Ovary (tissue), 9 donors: ENCODE measurements around the gene PAF1. TPM values are rescaled to one million over a fixed set of nuclear protein-coding genes. Genes with fewer than 3 reads are reported as not detected.

Source experiments
- DNase-seq, 5 donors: peaks; one replicate each; pipeline ENCODE4 v3.0.0-alpha.2; 2019 to 2020
- H3K27ac ChIP-seq, 2 donors: fragments of 200-600 bp; one replicate each; pipeline versions ENCODE4 v1.5.1 to v1.8.0; 2019 to 2022
- H3K27me3 ChIP-seq: fragments of 200-600 bp; one replicate; pipeline ENCODE4 v1.8.0; 2022
- H3K36me3 ChIP-seq: fragments of 200-600 bp; sonication (generic); one replicate; pipeline ENCODE4 v1.5.1; 2019
- H3K4me1 ChIP-seq: one replicate; pipeline ENCODE4 v1.8.1; 2013; ENCODE audit warnings: mild to moderate bottlenecking, moderate library complexity; ENCODE audit not compliant: insufficient read depth
- H3K4me3 ChIP-seq: fragments of 200-600 bp; sonication (generic); one replicate; pipeline ENCODE4 v1.5.1; 2017
- H3K9me3 ChIP-seq, 2 donors: fragments of 200-600 bp in 1 of 2; sonication (generic) in 1 of 2; one replicate each; pipeline versions ENCODE4 v1.5.1 to v1.8.1; 2013 to 2019; ENCODE audit warnings: mild to moderate bottlenecking in 1 of 2, moderate library complexity in 1 of 2
- EP300 ChIP-seq: sonication (generic); formaldehyde crosslinking; IDR thresholded peaks from one replicate; pipeline ENCODE4 v1.6.1; 2017; ENCODE audit warnings: antibody characterized with exemption
- POLR2A ChIP-seq: fragments of 450-650 bp; IDR thresholded peaks from one replicate; pipeline ENCODE4 v1.6.1; 2017; ENCODE audit warnings: antibody characterized with exemption, mild to moderate bottlenecking, moderate library complexity
- WGBS, 3 donors: extraction: QIAGEN DNeasy Blood & Tissue Kit in 1 of 3; methylation state at CpG; one replicate each; pipeline versions ENCODE4 v1.1.5 to v1.1.7; 2013 to 2017; 5-methylcytosine and 5-hydroxymethylcytosine counted together
- intact Hi-C, 4 donors: fragments of 100-400 bp; cut with DNase I; formaldehyde crosslinking; loops; one replicate each; pipeline versions ENCODE4 v1.11.0 to v1.15.1; 2022 to 2023
- polyA plus RNA-seq, 2 donors: library from polyadenylated mRNA; stranded (reverse); fragments of 200-250 nt in 1 of 2; fragments of 350-450 nt in 1 of 2; fragmentation: Illumina TruSeq in 1 of 2; extraction: RNeasy Lipid Tissue Mini Kit (QIAGEN cat#74804) in 1 of 2; gene quantifications; one replicate each; pipeline ENCODE4 v1.2.3, GENCODE V29; 2013 to 2014
- total RNA-seq, 7 donors: library from RNA; depleted of rRNA in 2 of 7; stranded (reverse); fragments of >200 nt in 2 of 7; fragmentation: NEBNext Ultra II Directional in 3 of 7; extraction: Animal tissue kit (Norgen Biotek cat#: 25700) in 3 of 7; gene quantifications; one replicate each; pipeline versions ENCODE4 v1.1.0 to v1.2.4, GENCODE V29; 2016 to 2023
- TF ChIP-seq, protein P1 (sequence below), 3 donors: fragments of 450-650 bp in 2 of 3; fragments of 200-600 bp in 1 of 3; IDR thresholded peaks; one replicate each; pipeline versions ENCODE4 v1.5.1 to v1.8.0; 2016 to 2022; ENCODE audit warnings: antibody characterized with exemption in 3 of 3, mild to moderate bottlenecking in 1 of 3
- donor health status: DM: no; HTN: no; CAD: no; lungs with moderate emphysema.
- donor health status: DM: no; HTN: no; CAD: no.
- donor health status: Bipolar disorder and iron deficiency.
- donor health status: DM: yes; HTN: yes; CAD: no.
- donor health status: DM: no; HTN: no; CAD: no.
- donor health status: DM: yes; HTN: yes; CAD: no.

PAF1 gene
- total and polyA plus RNA-seq, 9 donors, result 31.0 to 78.1 (median 50.2) TPM

DNA sequence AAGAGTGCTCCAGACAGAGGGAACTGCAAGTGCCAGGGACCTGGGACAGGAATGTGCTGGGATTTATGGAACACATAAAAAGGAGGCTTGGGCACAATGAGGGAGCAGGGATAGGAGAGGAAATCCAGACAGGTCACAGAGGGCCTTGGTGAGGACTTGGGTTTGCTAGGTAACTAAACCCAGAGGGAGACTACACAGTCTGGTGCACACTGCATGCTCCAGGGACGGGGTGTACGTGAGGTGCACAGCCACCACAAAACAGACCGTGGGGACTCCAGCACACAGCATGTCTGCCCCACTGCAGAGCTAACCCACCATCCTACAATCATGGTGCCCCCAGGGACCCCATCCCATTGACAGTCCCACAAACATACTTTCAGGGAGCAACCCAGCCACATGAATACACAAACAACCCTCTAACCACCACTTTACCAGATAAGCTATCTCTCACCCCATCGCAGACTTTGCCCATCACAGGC is 10.2 kb upstream of the PAF1 start:
- intact Hi-C loops, result loop anchor here in 1 of 4 donors (5.0 kb wide), 1 partner anchor 574 kb away; no protein-coding TSS in a partner anchor
- Histone ChIP-seq H3K4me1 (peaks cover 8% of the 10 kb centered on the region), H3K9me3 (no peaks in the 10 kb centered on the region), H3K27ac (peak overlapping the region in 1 of 2 donors; percentile 99), H3K27me3 (no peaks in the 10 kb centered on the region), H3K36me3 (no peaks in the 10 kb centered on the region), H3K4me3 (no peak overlapping the region)
- WGBS, 3 donors, result 51 to 66% (median 57%) methylated on average over 4 of the region's 4 CpGs
- TF ChIP-seq EP300, result no peak
- TF ChIP-seq POLR2A, result no peak
- TF ChIP-seq, protein P1, sequence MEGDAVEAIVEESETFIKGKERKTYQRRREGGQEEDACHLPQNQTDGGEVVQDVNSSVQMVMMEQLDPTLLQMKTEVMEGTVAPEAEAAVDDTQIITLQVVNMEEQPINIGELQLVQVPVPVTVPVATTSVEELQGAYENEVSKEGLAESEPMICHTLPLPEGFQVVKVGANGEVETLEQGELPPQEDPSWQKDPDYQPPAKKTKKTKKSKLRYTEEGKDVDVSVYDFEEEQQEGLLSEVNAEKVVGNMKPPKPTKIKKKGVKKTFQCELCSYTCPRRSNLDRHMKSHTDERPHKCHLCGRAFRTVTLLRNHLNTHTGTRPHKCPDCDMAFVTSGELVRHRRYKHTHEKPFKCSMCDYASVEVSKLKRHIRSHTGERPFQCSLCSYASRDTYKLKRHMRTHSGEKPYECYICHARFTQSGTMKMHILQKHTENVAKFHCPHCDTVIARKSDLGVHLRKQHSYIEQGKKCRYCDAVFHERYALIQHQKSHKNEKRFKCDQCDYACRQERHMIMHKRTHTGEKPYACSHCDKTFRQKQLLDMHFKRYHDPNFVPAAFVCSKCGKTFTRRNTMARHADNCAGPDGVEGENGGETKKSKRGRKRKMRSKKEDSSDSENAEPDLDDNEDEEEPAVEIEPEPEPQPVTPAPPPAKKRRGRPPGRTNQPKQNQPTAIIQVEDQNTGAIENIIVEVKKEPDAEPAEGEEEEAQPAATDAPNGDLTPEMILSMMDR (IDR thresholded peaks at IDR 0.05), result no peak
- DNase-seq, result no peak

DNA sequence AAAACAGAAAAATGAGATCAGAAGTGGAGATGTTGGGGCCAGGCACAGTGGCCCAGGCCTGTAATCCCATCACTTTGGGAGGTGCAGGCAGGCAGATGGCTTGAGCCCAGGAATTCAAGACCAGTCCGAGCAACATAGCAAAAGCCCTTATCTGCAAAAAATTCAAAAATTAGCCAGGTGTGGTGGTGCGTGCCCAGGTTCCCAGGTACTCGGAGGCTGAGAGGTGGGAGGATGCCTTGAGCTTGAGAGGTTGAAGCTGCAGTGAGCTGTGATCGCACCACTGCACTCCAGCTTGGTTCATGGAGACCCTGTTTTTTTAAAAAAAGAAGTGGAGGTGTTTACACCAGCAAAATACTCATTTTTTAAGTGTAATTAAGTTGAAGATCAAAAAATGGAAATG is 9.2 kb upstream of the PAF1 start:
- H3K4me3 ChIP-seq, result no peak overlapping the region
- H3K36me3 ChIP-seq, result no peaks in the 10 kb centered on the region
- H3K9me3 ChIP-seq, result no peaks in the 10 kb centered on the region
- DNase-seq, result no peak
- intact Hi-C loops, result loop anchor here in 1 of 4 donors (5.0 kb wide), 1 partner anchor 573 kb away; no protein-coding TSS in a partner anchor
- WGBS, 3 donors, result 69 to 73% (median 71%) methylated on average over 4 of the region's 4 CpGs
- H3K27ac ChIP-seq, result no peak overlapping the region
- TF ChIP-seq, protein P1 (IDR thresholded peaks at IDR 0.05), result no peak
- TF ChIP-seq EP300 (no peak), POLR2A (no peak)
- H3K27me3 ChIP-seq, result no peaks in the 10 kb centered on the region
- H3K4me1 ChIP-seq, result peaks cover 8% of the 10 kb centered on the region

DNA sequence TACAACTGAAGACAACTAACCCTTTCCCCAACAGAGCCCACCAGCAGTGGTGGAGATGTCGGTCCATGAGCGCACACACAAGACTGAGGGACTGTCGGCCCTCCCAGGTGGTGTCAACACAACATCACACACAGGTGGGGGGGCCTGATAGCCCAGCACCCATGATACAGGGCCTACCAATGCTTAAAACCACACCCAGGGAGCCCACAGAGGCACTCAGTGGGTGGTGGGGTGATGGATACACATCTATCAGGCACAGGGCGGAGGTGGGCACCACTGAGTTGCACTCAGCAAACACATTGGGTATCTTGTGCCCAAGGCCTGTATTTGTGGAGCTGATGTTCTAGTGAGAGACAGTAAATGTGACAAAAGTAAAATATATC is 8.8 kb upstream of the PAF1 start:
- intact Hi-C loops, result loop anchor here in 2 of 4 donors (5.0 to 10.0 kb wide), 2 partner anchors 135 to 572 kb away; partner anchors contain the start of gene EID2B (in 1 of the 2)
- no peak overlapping the region for H3K27ac ChIP-seq
- peaks cover 8% of the 10 kb centered on the region for H3K4me1 ChIP-seq
- WGBS, 3 donors, result 85 to 94% (median 88%) methylated on average over 4 of the region's 4 CpGs
- no peaks in the 10 kb centered on the region for H3K36me3 ChIP-seq
- DNase-seq, result no peak
- H3K9me3 ChIP-seq, result no peaks in the 10 kb centered on the region
- no peak overlapping the region for H3K4me3 ChIP-seq
- no peaks in the 10 kb centered on the region for H3K27me3 ChIP-seq
- TF ChIP-seq, protein P1 (IDR thresholded peaks at IDR 0.05), result no peak
- no peak for TF ChIP-seq POLR2A
- no peak for TF ChIP-seq EP300

DNA sequence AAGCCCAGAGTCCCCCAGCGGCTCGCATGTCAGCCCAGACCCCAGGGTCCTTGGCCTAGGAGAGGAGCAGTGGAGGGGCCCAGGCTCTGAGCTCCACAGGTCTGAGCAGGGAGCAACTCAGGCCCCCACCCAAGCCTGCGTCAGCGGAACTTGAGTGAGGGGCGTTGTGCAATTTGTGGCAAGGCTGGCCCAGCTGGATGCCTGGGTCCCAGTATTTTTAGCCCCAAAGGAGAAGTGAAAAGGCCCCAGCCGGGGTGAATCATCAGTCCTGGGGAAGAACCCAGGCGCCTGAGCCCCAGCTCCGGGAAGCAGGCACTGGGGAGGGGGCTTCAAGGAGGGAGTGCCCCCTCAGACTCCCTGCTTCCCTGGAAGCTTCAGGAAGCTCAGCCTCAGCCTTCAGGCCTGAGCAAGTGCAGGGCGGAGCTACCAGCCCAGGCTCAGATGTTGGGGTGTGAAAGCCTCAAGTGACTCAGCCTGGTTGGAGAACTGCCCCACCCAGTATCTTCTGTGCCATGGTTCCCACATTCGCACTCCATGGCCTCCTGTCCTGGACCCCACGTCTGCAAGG is 7.5 kb upstream of the PAF1 start:
- Histone ChIP-seq H3K27ac (peak overlapping the region; percentile 66 to 71), H3K9me3 (no peaks in the 10 kb centered on the region), H3K27me3 (no peaks in the 10 kb centered on the region), H3K4me3 (no peak overlapping the region), H3K36me3 (no peaks in the 10 kb centered on the region), H3K4me1 (peaks cover 8% of the 10 kb centered on the region)
- peak in 4 of 5 donors; percentile 46 to 68 (median 50) for DNase-seq
- TF ChIP-seq POLR2A, result peak; percentile 11
- TF ChIP-seq, protein P1 (IDR thresholded peaks at IDR 0.05), result no peak
- 77 to 82% (median 81%) methylated on average over 11 of the region's 11 CpGs for WGBS, 3 donors
- intact Hi-C loops, result loop anchor here in 1 of 4 donors (10.0 kb wide), 1 partner anchor 136 kb away; the partner anchor contains the start of gene EID2B
